AG09319 (cell line): ENCODE results near the gene LIPJ.

Experiments
- DNase-seq: peaks from one replicate; pipeline ENCODE4 v3.0.0-alpha.2; 2010; ENCODE audit warnings: low read depth; ENCODE audit errors: extremely low read depth
- TF ChIP-seq, protein P1 (sequence below): IDR thresholded peaks from 2 replicates; pipeline ENCODE4 v1.5.1; 2011; ENCODE audit warnings: low read depth, mild to moderate bottlenecking, inconsistent platforms, low read length, moderate library complexity

The LIPJ gene

DNA sequence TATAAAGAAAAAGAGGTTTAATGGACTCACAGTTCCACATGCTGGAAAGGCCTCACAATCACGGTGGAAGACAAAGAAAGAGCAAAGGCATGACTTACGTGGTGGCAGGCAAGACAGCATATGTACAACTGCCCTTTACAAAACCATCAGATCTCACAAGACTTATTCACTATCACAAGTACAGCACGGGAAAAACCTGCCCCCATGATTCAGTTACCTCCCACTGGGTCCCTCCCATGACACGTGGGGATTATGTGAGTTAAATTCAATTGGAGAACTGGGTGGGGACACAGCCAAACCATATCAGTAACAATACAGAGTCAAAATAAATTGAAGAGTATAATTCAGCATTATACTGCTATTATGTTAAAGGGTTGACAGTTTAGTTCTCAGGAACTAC is 41.2 kb upstream of the LIPJ start:
- TF ChIP-seq, protein P1, sequence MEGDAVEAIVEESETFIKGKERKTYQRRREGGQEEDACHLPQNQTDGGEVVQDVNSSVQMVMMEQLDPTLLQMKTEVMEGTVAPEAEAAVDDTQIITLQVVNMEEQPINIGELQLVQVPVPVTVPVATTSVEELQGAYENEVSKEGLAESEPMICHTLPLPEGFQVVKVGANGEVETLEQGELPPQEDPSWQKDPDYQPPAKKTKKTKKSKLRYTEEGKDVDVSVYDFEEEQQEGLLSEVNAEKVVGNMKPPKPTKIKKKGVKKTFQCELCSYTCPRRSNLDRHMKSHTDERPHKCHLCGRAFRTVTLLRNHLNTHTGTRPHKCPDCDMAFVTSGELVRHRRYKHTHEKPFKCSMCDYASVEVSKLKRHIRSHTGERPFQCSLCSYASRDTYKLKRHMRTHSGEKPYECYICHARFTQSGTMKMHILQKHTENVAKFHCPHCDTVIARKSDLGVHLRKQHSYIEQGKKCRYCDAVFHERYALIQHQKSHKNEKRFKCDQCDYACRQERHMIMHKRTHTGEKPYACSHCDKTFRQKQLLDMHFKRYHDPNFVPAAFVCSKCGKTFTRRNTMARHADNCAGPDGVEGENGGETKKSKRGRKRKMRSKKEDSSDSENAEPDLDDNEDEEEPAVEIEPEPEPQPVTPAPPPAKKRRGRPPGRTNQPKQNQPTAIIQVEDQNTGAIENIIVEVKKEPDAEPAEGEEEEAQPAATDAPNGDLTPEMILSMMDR = no peak
- no peak for DNase-seq

DNA sequence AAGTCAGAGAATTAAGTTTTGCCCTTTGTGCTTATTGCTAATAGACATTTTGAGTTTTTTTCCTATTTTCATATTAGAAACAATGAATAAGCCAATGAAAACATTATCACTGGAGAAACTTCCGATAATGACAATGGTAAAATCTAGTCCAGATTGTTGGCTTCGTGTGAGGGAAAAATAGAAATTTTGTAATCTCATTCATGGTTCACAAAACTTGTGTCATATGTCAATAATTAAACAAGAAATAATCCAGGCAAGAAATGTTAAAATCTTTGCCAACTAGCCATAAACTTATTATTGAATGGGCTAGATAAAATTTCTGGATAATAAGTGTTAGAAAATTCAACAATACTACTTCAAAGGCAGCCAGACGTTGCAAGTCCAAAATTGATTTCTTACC is 40.1 kb upstream of the LIPJ start:
- no peak for DNase-seq
- TF ChIP-seq, protein P1 = no peak

DNA sequence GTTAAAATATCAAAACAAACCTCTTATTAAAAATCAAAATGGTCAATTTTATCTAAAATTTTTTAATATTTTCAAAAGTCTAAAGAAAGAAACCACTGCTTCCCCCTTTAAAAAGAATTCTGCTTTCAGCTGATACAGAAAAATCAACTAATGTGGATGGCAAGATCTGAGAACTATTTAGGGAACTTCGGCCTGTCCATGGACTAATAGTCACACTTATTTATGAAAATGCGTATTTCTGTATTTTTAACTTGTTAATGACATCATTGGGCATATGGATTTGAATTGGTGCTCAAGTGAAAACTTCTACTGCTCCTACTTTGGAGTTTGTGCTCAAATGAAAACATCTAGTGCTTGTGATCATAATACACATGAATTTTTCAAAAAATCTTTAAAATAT is 35.3 kb upstream of the LIPJ start:
- DNase-seq = no peak
- TF ChIP-seq, protein P1 = no peak

DNA sequence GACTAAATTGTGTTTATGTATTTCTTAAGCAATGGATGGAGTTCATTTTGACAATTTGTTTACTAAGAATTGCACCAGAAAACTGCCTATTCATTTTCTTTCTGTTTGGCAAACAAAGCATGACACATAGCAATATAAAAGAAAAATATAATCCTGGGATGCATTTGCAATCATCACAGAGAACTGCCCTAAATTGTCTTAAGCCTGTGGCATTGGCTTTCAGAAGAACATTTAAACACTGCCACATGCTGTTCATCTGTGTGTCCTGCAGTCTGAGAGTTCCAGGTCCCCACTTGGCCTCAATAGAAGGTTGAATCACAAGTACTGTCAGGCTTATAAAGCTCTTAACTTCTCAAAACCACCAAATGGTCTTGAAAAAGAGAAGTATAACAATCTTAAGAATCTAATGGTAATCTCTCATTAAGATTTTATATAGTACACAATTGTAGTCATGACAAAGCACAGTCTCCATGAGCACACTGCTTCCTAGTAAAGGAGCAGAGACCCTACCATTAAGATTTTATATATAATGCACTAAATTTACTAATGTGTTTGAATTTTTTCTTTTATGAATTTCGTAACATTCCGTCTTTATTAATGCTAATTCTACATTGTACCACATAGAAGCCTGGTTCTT is 33.3 kb upstream of the LIPJ start:
- peak; percentile 68 for DNase-seq
- TF ChIP-seq, protein P1 = peak; percentile 85

DNA sequence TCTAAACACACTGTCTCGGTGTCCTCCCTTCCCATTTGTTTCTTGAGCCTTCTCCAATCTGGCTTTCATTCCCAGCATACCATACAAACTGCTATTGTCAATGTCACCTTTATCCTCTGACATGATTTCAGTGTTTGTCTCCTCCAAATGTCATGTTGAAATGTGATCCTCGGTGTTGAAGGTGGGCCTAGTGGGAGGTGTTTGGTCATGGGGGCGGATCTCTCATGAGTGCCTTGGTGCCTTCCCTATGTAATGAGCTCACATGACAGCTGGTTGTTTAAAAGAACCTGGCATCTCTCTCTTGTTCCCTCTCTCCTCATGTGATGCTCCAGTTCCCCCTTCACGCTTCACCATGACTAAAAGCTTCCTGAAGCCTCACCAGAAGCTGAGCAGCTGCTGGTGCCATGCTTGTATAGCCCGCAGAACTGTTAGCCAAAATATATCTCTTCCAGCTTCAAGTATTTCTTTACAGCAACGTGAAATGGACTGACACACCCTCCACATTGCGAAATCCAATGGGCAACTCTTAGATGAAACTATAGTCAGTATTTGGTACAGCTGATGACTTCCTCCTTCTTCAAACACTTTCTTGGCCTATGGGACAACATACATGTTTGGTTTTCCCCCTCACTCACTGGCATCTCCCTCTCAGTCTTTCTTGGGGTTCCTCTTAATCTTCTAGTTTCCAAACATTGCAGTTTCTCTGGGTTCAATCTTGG is 31.2 kb upstream of the LIPJ start:
- DNase-seq = no peak

DNA sequence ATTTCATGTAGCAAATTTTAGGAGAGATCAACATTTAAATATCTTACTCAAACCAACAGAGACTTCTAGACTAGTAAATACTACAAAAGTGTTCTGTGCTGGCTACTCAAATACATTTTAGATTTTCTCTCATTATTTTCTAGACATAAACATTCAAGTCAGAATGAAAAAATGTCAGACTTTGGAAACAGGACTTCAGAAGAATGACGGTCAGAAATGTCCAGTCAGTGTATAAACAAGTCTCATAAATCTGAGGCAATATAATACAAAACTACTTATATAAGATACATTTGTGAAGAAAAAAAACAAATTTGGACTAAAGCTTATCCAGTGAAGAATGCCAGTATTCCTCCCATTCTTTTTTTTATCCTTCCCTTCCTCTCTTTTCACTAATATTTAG is 29.3 kb upstream of the LIPJ start:
- TF ChIP-seq, protein P1 = no peak
- DNase-seq = no peak

More for the DNA sequence above, 31.2 kb upstream of the LIPJ start:
- TF ChIP-seq, protein P1 = no peak

DNA sequence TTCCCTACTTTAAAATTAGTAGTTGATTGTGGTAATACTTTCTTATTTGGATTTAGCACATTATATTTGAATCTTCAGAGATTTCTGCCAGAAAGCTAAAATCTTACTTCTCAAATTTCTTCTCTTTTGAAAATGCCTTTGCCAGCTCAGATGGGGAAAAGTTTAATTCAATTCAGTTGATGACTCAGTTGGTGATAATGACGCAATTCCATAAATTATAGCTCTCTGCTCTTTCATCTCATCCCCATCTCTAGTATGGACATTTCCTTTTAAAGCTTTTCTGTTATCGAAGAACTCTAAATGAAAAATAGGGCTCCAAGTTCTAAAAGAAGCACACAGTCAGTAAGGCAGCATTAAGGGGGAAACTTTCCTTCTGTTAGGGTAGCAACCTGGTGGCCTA is 28.9 kb upstream of the LIPJ start:
- no peak for DNase-seq

More for the DNA sequence above, 28.9 kb upstream of the LIPJ start:
- TF ChIP-seq, protein P1 = no peak
